NCI-H1417 treated with DMSO at 0.1 percent for 48 hours (cell line): ENCODE measurements around the gene MLH1.
A peak's percentile ranks its signal among the peaks of the same experiment; 100 is the strongest.
"Not testable (repeated sequence)": the region's sequence is repeated elsewhere in the genome, so short reads cannot be mapped to it uniquely, and the experiment has no call there.

Experiments used
- DNase-seq: peaks from one replicate; lab custom pipeline; 2025; lab: John Stamatoyannopoulos, UW

The MLH1 gene

GRCh38 chr3:36993326-36994283 is at the start of gene MLH1:
MLH1 (plus strand) TSS chr3:36993518; CDS start chr3:36993548, 30 bp downstream.
- DNase-seq, result no peak

GRCh38 chr3:36943601-36944000 is 49.7 kb upstream of the MLH1 start:
- DNase-seq, result no peak

GRCh38 chr3:36944012-36944640 is 49.2 kb upstream of the MLH1 start:
- no peak for DNase-seq

GRCh38 chr3:36944641-36945270 is 48.6 kb upstream of the MLH1 start, which contains the start of gene TRANK1:
TRANK1 (minus strand) TSS chr3:36945054; CDS start chr3:36944809, 245 bp downstream.
- no peak for DNase-seq

- no peak for DNase-seq
Measured at GRCh38 chr3:36945333-36945980, 47.9 kb upstream of the MLH1 start.

GRCh38 chr3:36947814-36948213 is 45.5 kb upstream of the MLH1 start:
- not testable (repeated sequence) for DNase-seq

- no peak for DNase-seq
Measured at GRCh38 chr3:36954452-36955134, 38.7 kb upstream of the MLH1 start.

GRCh38 chr3:36956155-36956554 is 37.2 kb upstream of the MLH1 start:
- no peak for DNase-seq

GRCh38 chr3:36957063-36957462 is 36.3 kb upstream of the MLH1 start:
- no peak for DNase-seq

- no peak for DNase-seq
Measured at GRCh38 chr3:36957862-36958686, 35.2 kb upstream of the MLH1 start.

GRCh38 chr3:36959821-36960220 is 33.5 kb upstream of the MLH1 start:
- DNase-seq, result no peak

GRCh38 chr3:36960502-36960901 is 32.8 kb upstream of the MLH1 start:
- no peak for DNase-seq

- not testable (repeated sequence) for DNase-seq
Measured at GRCh38 chr3:36963008-36963407, 30.3 kb upstream of the MLH1 start.

- no peak for DNase-seq
Measured at GRCh38 chr3:36964331-36964730, 29.0 kb upstream of the MLH1 start.

- DNase-seq, result no peak
Measured at GRCh38 chr3:36964817-36965216, 28.5 kb upstream of the MLH1 start.

- DNase-seq, result no peak
Measured at GRCh38 chr3:36965440-36965839, 27.9 kb upstream of the MLH1 start.

GRCh38 chr3:36969085-36969484 is 24.2 kb upstream of the MLH1 start:
- no peak for DNase-seq

- peak; percentile 81 for DNase-seq
Measured at GRCh38 chr3:36969540-36970432, 23.5 kb upstream of the MLH1 start.

GRCh38 chr3:36972163-36972562 is 21.2 kb upstream of the MLH1 start:
- DNase-seq, result no peak

GRCh38 chr3:36973139-36973538 is 20.2 kb upstream of the MLH1 start:
- no peak for DNase-seq
